HCT116 (cell line): Measurements from ENCODE around the gene APOA1. TPM values are rescaled to one million over a fixed set of nuclear protein-coding genes. Genes with fewer than 3 reads are reported as not detected.

Source experiments
- ATAC-seq: fragments of 200-7000 bp; cut with Tn5 transposase; 2 replicates; pipeline ENCODE4 v1.9.1; 2020; ENCODE audit warnings: mild to moderate bottlenecking, moderate library complexity
- BruUV-seq: library from RNA; stranded (reverse); fragments of 400-500 nt; replicated peaks from 2 replicates; lab custom pipeline; 2021; lab: Mats Ljungman, UMichigan
- CTCF ChIA-PET: fragments of 300-600 bp; sonication (Branson Sonifier 250); formaldehyde crosslinking; loops from one replicate; lab custom pipeline; 2021; ENCODE audit warnings: antibody characterized with exemption; lab: Charles Lee
- POLR2A ChIA-PET: fragments of 300-600, 350-600 bp; sonication (Branson Sonifier 250); formaldehyde crosslinking; loops from one replicate; lab custom pipeline; 2021; ENCODE audit warnings: antibody characterized with exemption; lab: Charles Lee
- RAD21 ChIA-PET, 2 experiments: fragments of 300-600 bp; sonication (Branson Sonifier 250); formaldehyde crosslinking; loops; one replicate each; lab custom pipeline; 2023; ENCODE audit warnings: low total read pairs in 2 of 2; ENCODE audit not compliant: uncharacterized antibody in 2 of 2, unreplicated experiment in 2 of 2, low non-redundant PET in 1 of 2; lab: Charles Lee
- DNase-seq: peaks from one replicate; pipeline ENCODE4 v3.0.0-alpha.2; 2010; ENCODE audit warnings: low read depth, low spot score
- H2AFZ ChIP-seq: fragments of 200-600 bp; shearing (Covaris generic), sonication (generic); 2 replicates; pipeline ENCODE4 v1.6.1; 2017; ENCODE audit warnings: low read depth, mixed run types, mixed read lengths, antibody characterized with exemption, low read length; ENCODE audit not compliant: poor library complexity, severe bottlenecking
- H3K27ac ChIP-seq: 2 replicates; pipeline ENCODE4 v1.5.1; 2012; ENCODE audit warnings: low read depth, low read length
- H3K27me3 ChIP-seq: fragments of 200-600 bp; sonication (generic); 2 replicates; pipeline ENCODE4 v1.6.1; 2016; ENCODE audit warnings: mixed run types, low read length, mixed read lengths; ENCODE audit not compliant: insufficient read depth
- H3K36me3 ChIP-seq, 2 experiments: fragments of 200-500 bp in 1 of 2; fragments of 200-600 bp in 1 of 2; sonication (Bioruptor generic) in 1 of 2; sonication (generic) in 1 of 2; 2 replicates each; pipeline versions ENCODE4 v1.5.1 to v1.6.1; 2014 to 2016; ENCODE audit warnings: low read length in 2 of 2, inconsistent platforms in 1 of 2, mixed read lengths in 1 of 2, mixed run types in 1 of 2; ENCODE audit not compliant: insufficient read depth in 2 of 2, control insufficient read depth in 1 of 2
- H3K4me1 ChIP-seq, 2 experiments: fragments of 200-600 bp in 1 of 2; sonication (generic) in 1 of 2; 2 replicates each; pipeline versions ENCODE4 v1.5.1 to v1.6.1; 2012 to 2017; ENCODE audit warnings: low read length in 2 of 2, inconsistent platforms in 1 of 2, mild to moderate bottlenecking in 1 of 2, mixed read lengths in 1 of 2, mixed run types in 1 of 2, moderate library complexity in 1 of 2; ENCODE audit not compliant: insufficient read depth in 2 of 2, control insufficient read depth in 1 of 2
- H3K4me2 ChIP-seq: fragments of 200-600 bp; sonication (generic); 2 replicates; pipeline ENCODE4 v1.6.1; 2017; ENCODE audit warnings: mixed run types, low read length, mixed read lengths
- H3K4me3 ChIP-seq, 2 experiments: fragments of 200-600 bp in 1 of 2; sonication (generic) in 1 of 2; replicated peaks in 1 of 2; 2 replicates each; pipeline ENCODE4 v1.5.1; 2011 to 2016; ENCODE audit warnings: low read length in 2 of 2, control low read depth in 1 of 2, low read depth in 1 of 2, mild to moderate bottlenecking in 1 of 2, mixed read lengths in 1 of 2, mixed run types in 1 of 2
- H3K79me2 ChIP-seq: fragments of 200-600 bp; sonication (generic); 2 replicates; pipeline ENCODE4 v1.6.1; 2017; ENCODE audit warnings: mild to moderate bottlenecking, mixed run types, low read length, moderate library complexity, mixed read lengths; ENCODE audit not compliant: insufficient read depth
- H3K9ac ChIP-seq: fragments of 200-600 bp; sonication (generic); 2 replicates; pipeline ENCODE4 v1.6.1; 2016; ENCODE audit warnings: low read length, mixed read lengths
- H3K9me2 ChIP-seq: fragments of 200-600 bp; sonication (generic), shearing (Covaris generic); 2 replicates; pipeline ENCODE4 v1.6.1; 2017; ENCODE audit warnings: mixed run types, mild to moderate bottlenecking, moderate library complexity; ENCODE audit not compliant: insufficient read depth
- H3K9me3 ChIP-seq, 2 experiments: fragments of 200-500 bp in 1 of 2; fragments of 200-600 bp in 1 of 2; sonication (Bioruptor generic) in 1 of 2; sonication (generic) in 1 of 2; 2 replicates each; pipeline ENCODE4 v1.6.1; 2014 to 2017; ENCODE audit warnings: low read length in 2 of 2, mixed read lengths in 2 of 2, inconsistent platforms in 1 of 2, low read depth in 1 of 2, mild to moderate bottlenecking in 1 of 2, mixed run types in 1 of 2, moderate library complexity in 1 of 2; ENCODE audit not compliant: control insufficient read depth in 1 of 2, insufficient read depth in 1 of 2
- H4K20me1 ChIP-seq: fragments of 200-600 bp; sonication (generic), shearing (Covaris generic); 2 replicates; pipeline ENCODE4 v1.6.1; 2017; ENCODE audit warnings: mixed run types, mild to moderate bottlenecking, moderate library complexity; ENCODE audit not compliant: insufficient read depth
- CEBPB ChIP-seq: IDR thresholded peaks from 2 replicates; pipeline ENCODE4 v1.6.1; 2012; ENCODE audit warnings: low read depth
- RAD21 ChIP-seq: IDR thresholded peaks from 2 replicates; pipeline ENCODE4 v1.6.1; 2012; ENCODE audit warnings: low read depth, mild to moderate bottlenecking
- intact Hi-C: fragments of 100-400 bp; cut with micrococcal nuclease; formaldehyde crosslinking; loops from 2 replicates; pipeline ENCODE4 v1.10.0; 2022
- total RNA-seq: library from RNA; stranded (reverse); gene quantifications from one replicate; pipeline ENCODE4 v1.2.1, GENCODE V29; 2021; ENCODE audit not compliant: unreplicated experiment
- TF ChIP-seq, protein P1 (sequence below), 3 experiments: fragments of 200-600 bp in 1 of 3; sonication (generic) in 1 of 3; IDR thresholded peaks in 2 of 3; conservative IDR thresholded peaks in 1 of 3; 2 replicates each; pipeline ENCODE4 v1.5.1; 2012 to 2017; ENCODE audit warnings: low read depth in 2 of 3, low read length in 2 of 3, antibody characterized with exemption in 1 of 3, borderline replicate concordance in 1 of 3, control low read depth in 1 of 3, mild to moderate bottlenecking in 1 of 3, mixed read lengths in 1 of 3, mixed run types in 1 of 3, moderate library complexity in 1 of 3; ENCODE audit not compliant: insufficient read depth in 1 of 3
- TF ChIP-seq, protein P2 (sequence below): IDR thresholded peaks from 2 replicates; pipeline ENCODE4 v1.6.1; 2012

APOA1 gene
- total RNA-seq, 1 experiment from 2014 or later: 2.0 TPM

DNA sequence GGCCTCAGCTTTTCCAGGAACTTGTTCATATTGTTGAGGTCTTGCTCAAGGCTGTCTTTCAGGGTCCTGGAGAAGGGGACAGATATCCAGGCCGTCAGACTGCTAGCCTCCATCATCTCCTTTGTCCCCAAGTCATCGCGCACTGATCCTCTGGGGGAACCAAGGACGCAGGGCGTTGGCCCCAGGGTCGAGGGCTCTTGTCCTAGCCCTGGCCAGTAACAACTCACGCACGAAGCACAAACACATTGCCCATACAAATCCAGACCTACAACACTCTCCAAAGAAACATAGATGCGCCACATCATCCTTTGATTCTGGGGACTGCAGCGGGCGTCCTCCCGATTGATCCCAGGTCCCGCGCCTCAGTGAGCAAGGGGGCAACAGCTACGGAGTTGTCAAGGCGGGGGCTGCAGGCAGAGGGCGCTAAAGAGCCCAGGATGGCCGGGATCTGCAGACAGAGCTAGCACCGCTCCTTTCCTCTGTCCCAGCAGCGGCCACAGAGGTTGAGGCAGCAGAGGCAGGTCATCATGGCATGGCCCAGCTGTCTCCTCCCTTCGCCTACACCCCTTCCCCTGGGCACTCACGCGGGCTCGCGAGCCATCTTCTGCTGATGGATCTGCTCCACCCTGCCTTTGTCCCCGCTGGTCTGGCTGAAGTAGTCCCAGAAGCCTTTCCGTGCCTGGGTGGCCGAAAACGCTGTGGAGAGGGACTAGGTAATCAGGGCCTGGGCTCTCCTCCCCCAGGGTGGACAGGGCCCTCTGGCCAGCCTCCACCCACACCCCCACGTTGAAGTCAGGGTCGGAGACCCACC, 46.2 kb downstream of the APOA1 start:
- Histone ChIP-seq H3K9me3 (no peaks in the 10 kb centered on the region), H3K27ac (no peak overlapping the region), H3K4me1 (peaks cover 12 to 38% of the 10 kb centered on the region in 2 experiments), H3K36me3 (peaks cover 0 to 3% of the 10 kb centered on the region in 2 experiments; a peak in 2 of 4 replicates), H4K20me1 (no peaks in the 10 kb centered on the region), H3K4me3 (no peak overlapping the region), H3K9me2 (no peaks in the 10 kb centered on the region), H3K9ac (no peak overlapping the region), H3K4me2 (peak overlapping the region; percentile 31; the same call in 1 of the 2 replicates), H3K27me3 (no peaks in the 10 kb centered on the region), H2AFZ (peak overlapping the region; percentile 57), H3K79me2 (peaks cover 17% of the 10 kb centered on the region)
- BruUV-seq: no TSS peak
- intact Hi-C loops: loop anchor here (1.0 to 5.0 kb wide), 3 partner anchors 45 to 436 kb away; no protein-coding TSS in a partner anchor
- peak; percentile 79 for ATAC-seq
- peak; percentile 35 for DNase-seq
- POLR2A ChIA-PET: interaction anchor here (0.6 to 1.4 kb wide), 2 partner anchors 45 to 307 kb away, joined by 5 to 9 read pairs; partner anchors contain the start of gene SIK3
- RAD21 ChIA-PET: interaction anchor here (0.9 to 1.1 kb wide), 4 partner anchors 45 to 436 kb away, joined by 3 to 14 read pairs (median 6); no protein-coding TSS in a partner anchor
- TF ChIP-seq, protein P1, sequence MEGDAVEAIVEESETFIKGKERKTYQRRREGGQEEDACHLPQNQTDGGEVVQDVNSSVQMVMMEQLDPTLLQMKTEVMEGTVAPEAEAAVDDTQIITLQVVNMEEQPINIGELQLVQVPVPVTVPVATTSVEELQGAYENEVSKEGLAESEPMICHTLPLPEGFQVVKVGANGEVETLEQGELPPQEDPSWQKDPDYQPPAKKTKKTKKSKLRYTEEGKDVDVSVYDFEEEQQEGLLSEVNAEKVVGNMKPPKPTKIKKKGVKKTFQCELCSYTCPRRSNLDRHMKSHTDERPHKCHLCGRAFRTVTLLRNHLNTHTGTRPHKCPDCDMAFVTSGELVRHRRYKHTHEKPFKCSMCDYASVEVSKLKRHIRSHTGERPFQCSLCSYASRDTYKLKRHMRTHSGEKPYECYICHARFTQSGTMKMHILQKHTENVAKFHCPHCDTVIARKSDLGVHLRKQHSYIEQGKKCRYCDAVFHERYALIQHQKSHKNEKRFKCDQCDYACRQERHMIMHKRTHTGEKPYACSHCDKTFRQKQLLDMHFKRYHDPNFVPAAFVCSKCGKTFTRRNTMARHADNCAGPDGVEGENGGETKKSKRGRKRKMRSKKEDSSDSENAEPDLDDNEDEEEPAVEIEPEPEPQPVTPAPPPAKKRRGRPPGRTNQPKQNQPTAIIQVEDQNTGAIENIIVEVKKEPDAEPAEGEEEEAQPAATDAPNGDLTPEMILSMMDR (IDR thresholded peaks at IDR 0.05 in 2 of 3, conservative IDR thresholded peaks at IDR 0.05 in 1 of 3; ENCODE audit: borderline replicate concordance in 1 of 3, insufficient read depth in 1 of 3, low read depth in 2 of 3, low read length in 2 of 3): peak; percentile 82 to 92 (median 89)
- TF ChIP-seq, protein P2, sequence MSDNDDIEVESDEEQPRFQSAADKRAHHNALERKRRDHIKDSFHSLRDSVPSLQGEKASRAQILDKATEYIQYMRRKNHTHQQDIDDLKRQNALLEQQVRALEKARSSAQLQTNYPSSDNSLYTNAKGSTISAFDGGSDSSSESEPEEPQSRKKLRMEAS: no peak
- TF ChIP-seq RAD21 (peak; percentile 81), CEBPB (no peak)
- CTCF ChIA-PET: interaction anchor here (0.6 to 2.9 kb wide), 25 partner anchors 8 to 435 kb away, joined by 3 to 58 read pairs (median 4); partner anchors contain the start of genes APOA1, PAFAH1B2 and SIK3
